Epithelial cell of prostate (primary cell): ENCODE data around the gene INO80E.
"Not testable (repeated sequence)": the region's sequence is repeated elsewhere in the genome, so short reads cannot be mapped to it uniquely, and the experiment has no call there.

Source experiments
- DNase-seq: peaks from one replicate; pipeline ENCODE4 v3.0.0-alpha.2; 2011; ENCODE audit warnings: low read depth, low spot score
- H3K27ac ChIP-seq: fragments of 450-650 bp; 2 replicates; pipeline ENCODE4 v1.5.1; 2017; ENCODE audit warnings: mild to moderate bottlenecking

INO80E gene

GRCh38 chr16:30027588-30028437 lies 31.8 kb downstream of the INO80E start:
- no peak for DNase-seq
- no peak overlapping the region for H3K27ac ChIP-seq

- DNase-seq: no peak
- H3K27ac ChIP-seq: no peak overlapping the region
Observed at GRCh38 chr16:30028438-30029076, 32.5 kb downstream of the INO80E start.

DNA sequence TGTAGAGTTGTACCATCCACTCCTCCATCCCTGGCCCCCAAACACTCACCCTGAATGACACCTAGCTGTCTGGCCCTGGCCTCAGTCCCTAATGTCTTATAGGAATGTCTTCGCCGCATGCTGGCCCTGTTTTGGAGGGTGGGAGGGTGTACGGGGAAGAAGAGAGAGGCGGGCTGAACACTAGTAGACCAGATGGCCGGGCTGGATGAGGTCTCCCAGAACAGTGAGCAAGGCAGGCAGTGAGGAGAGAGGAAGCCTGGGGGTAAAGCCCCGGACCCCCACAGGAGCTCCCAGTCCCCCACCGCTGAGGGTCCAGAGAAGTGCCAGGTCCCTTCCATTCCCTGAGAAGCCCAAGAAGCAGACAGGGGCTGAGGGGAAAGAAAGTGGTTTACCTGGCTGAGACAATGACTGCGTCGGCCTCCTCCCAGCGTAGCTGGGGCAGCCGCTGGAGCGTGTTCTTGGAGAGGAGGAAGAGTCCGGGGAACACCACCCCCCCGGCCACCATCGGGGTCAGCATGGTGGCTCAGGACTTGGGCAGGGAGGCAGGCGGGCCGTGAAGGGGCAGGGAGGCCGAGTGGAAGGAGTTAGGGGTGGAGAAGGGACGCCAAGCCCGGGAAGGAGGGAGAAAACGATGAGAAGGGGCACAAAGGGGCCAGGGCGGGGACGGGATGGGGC lies 34.1 kb downstream of the INO80E start:
- no peak overlapping the region for H3K27ac ChIP-seq

GRCh38 chr16:30030841-30031413 lies 34.9 kb downstream of the INO80E start, which contains the start of gene TLCD3B:
TSS of gene TLCD3B (minus strand) at chr16:30031271. CDS start at chr16:30030527, 744 bp downstream.
- no peak for DNase-seq
- no peak within 1 kb of the TSS for H3K27ac ChIP-seq

More for the DNA sequence above, 34.1 kb downstream of the INO80E start:
- DNase-seq: no peak

DNA sequence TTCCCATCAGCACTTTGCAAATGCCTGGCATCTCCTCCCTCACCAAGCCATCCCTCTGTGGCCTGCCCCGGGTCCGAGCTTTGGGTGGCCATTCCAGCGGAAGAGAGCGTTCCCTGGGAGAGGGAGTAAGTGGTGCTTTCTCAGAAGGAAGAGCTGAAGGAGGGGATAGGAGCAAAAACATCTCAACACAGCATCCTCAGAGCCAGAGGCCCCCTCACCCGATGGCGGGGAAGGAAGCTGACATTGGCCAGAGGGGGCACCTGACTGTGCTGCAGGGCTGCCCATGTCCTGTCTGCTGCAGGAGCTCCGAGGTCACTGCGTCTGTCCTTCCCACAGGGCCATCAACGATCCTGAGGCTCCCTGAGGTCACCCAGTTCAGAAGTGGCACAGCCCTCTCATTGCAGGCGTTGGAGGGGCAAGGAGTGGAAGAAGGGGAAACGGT lies 35.5 kb downstream of the INO80E start:
- H3K27ac ChIP-seq: no peak overlapping the region
- no peak for DNase-seq

- DNase-seq: no peak
Observed at GRCh38 chr16:30032083-30032819, 36.2 kb downstream of the INO80E start.

DNA sequence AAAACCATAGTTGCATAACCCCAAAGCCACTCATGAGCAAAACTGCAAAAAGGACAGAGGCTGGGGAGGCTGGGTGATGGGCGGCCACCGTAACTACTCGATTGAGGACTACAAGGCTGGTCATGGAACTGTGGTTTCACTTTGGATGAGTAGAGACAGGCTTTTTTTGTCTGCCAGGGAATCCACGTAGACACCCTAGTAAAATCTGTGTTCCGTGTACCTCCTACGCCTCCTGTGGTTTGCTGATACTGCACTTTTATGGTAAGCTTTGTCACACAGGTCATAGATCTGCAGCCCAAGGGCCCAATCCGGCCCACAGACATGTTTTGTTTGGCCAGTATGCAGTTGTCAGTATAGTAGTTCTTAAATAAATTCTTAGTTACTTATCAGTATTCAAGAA lies 37.2 kb downstream of the INO80E start:
- DNase-seq: no peak
- no peak overlapping the region for H3K27ac ChIP-seq

More at GRCh38 chr16:30032083-30032819, 36.2 kb downstream of the INO80E start:
- H3K27ac ChIP-seq: no peak overlapping the region

DNA sequence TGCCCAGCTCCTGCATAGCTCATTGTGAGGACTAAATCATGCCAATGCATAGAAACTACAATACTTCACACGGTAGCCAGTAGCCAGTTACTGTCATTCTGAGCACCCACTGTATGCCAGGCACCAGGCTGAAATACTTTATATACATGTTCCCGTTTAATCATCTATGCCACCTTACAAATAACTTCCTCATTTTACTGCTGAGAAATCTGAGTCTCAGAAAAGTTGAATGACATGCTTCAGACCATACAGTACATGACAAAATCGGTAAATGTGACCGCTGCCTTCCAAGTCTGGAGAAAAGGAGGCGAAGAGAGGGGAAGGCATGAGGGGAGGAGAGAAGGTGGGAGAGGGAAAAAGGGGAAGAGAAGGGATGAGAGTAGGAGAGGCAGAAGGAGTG lies 44.2 kb downstream of the INO80E start:
- H3K27ac ChIP-seq: no peak overlapping the region
- no peak for DNase-seq

DNA sequence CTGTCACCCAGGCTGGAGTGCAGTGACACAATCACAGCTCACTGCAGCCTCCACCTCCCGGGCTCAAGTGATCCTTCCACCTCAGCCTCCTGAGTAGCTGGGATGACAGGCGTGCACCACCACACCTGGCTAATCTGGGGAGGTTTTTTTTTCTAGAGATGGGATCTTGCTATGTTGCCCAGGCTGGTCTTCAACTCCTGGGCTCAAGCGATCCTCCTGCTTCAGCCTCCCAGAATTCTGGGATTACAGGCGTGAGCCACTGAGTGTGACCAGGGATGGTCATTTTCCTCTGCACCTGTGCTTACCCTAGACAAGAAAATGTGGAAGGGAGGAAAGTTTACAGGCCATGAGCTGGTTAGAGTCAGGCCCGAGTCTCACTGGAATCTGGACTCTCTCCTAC lies 44.6 kb downstream of the INO80E start:
- not testable (repeated sequence) for DNase-seq, H3K27ac ChIP-seq

- H3K27ac ChIP-seq: no peak overlapping the region
- DNase-seq: no peak
Observed at GRCh38 chr16:30041841-30042240, 45.8 kb downstream of the INO80E start.

DNA sequence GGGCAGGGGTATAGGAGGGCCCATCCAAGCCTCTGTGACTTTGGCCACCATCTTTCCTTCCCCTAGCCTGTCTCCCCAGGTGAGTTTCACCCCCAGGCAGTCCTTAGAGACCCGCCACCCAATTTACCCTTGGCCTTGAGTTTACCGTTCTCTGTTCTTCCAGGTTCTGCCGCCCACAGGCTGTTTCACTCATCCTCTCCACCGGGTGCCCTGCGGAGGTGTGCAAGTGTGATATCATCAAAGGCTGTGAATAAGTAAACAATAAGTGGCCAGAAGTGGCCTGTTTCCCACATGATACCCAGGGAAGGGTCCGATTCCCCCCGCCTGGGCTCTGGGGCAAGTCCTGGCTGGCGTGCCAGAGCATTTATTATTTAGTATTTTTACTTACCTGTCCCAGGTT lies 50.1 kb downstream of the INO80E start:
- no peak overlapping the region for H3K27ac ChIP-seq
- no peak for DNase-seq

- no peak overlapping the region for H3K27ac ChIP-seq
- DNase-seq: no peak
Observed at GRCh38 chr16:30046588-30046987, 50.5 kb downstream of the INO80E start.

DNA sequence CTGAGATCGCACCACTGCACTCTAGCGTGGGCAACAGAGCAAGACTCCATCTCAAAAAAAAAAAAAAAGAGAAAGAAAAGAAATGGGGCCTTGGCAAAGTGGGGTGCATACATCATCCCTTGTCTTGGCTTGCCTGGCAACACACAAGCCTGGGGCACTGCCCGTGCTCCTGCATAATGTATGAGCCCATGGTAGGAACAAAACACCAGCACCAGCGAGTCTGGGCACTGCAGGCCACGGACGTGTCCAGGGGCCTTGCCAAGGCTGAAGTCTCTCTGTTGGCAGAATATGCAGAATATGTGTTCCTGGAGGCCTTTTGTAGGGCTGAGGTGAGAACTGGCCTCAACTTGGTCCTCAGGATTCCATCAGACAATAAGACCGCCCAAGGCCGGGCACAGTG lies 53.8 kb downstream of the INO80E start:
- no peak overlapping the region for H3K27ac ChIP-seq
- no peak for DNase-seq

DNA sequence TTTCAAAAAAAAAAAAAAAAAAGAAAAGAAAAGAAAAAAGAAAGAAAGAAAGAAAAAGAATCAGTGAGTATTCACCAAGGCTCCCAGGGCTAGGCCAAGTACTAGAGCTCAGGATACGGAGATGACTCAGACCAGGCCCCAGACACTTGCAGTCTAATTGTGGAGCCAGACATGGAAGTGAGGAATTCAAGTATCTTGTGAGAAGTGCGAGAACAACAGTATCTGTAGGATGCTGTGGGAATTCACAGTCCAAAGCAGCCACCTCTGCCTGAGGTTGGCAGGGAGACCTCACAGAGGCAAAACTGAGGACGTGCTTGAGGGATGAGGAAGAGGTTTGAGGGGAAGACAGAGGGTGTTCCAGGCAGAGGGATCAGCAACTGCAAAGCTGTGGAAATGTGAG lies 55.5 kb downstream of the INO80E start:
- no peak overlapping the region for H3K27ac ChIP-seq
- no peak for DNase-seq

GRCh38 chr16:30052671-30053372 lies 56.8 kb downstream of the INO80E start:
- peak; percentile 40 for DNase-seq
- peak overlapping the region; percentile 21 for H3K27ac ChIP-seq

GRCh38 chr16:30053376-30054015 lies 57.5 kb downstream of the INO80E start:
- DNase-seq: no peak

GRCh38 chr16:30054451-30054850 lies 58.4 kb downstream of the INO80E start:
- no peak for DNase-seq

More at GRCh38 chr16:30053376-30054015, 57.5 kb downstream of the INO80E start:
- H3K27ac ChIP-seq: peak overlapping the region; percentile 21

DNA sequence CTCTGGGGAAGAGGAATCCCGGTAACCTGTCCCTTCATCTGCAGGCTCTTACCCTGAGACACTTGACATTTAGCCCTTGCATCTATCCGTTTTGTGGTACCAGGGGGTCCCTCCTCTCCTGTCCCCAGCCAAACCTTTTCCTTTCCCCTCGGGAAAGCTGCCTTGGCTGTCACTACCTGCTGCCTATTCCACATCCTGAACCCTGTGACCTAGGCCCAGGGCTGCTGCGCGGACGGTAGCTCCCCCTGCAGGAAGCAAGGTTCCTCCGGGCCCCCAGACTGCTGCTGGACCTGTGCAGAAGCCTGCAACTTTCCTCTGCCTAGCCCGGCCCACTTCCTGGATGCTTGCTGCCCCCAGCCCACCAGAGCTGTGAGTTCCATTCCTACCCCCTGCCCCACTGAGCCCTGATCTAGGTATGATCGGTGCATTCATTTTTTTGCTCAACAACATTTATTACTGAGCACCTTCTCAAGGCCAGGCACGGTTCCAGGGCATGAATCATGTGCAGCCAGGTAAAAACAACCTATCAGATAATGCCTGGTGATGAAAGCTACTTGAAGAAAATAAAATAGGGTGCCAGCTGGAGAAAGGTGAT lies 59.0 kb downstream of the INO80E start:
- peak; percentile 58 for DNase-seq
- H3K27ac ChIP-seq: peak overlapping the region; percentile 34

More at GRCh38 chr16:30054451-30054850, 58.4 kb downstream of the INO80E start:
- H3K27ac ChIP-seq: no peak overlapping the region
